SK-N-SH (cell line): ENCODE results near the gene CA10.

Experiments used
- CHD2 ChIP-seq: fragments of 150-350 bp; IDR thresholded peaks from 2 replicates; pipeline ENCODE4 v1.6.1; 2018; ENCODE audit warnings: low read length; ENCODE audit not compliant: partially characterized antibody
- EZH2phosphoT487 ChIP-seq: fragments of 200-600 bp; sonication (generic); IDR thresholded peaks from 2 replicates; pipeline ENCODE4 v1.6.1; 2017; ENCODE audit warnings: low read depth, mixed run types, mild to moderate bottlenecking, antibody characterized with exemption, moderate library complexity, borderline replicate concordance
- GATA2 ChIP-seq: sonication (generic); formaldehyde crosslinking; IDR thresholded peaks from 2 replicates; pipeline ENCODE4 v1.5.0; 2020; ENCODE audit warnings: mild to moderate bottlenecking, missing genetic modification reagents
- MXI1 ChIP-seq: IDR thresholded peaks from 2 replicates; pipeline ENCODE4 v1.6.1; 2012; ENCODE audit warnings: mild to moderate bottlenecking, low read depth, low read length, improper control_type of control experiment
- POLR2AphosphoS5 ChIP-seq: IDR thresholded peaks from 2 replicates; pipeline ENCODE4 v1.6.1; 2012; ENCODE audit warnings: low read depth, low read length
- RFX5 ChIP-seq: IDR thresholded peaks from 2 replicates; pipeline ENCODE4 v1.6.1; 2012; ENCODE audit warnings: mild to moderate bottlenecking, improper control_type of control experiment, low read length
- TCF12 ChIP-seq: IDR thresholded peaks from 2 replicates; pipeline ENCODE4 v1.4.0; 2012
- YY1 ChIP-seq: IDR thresholded peaks from 2 replicates; pipeline ENCODE4 v1.4.0; 2012; ENCODE audit warnings: low read depth, mild to moderate bottlenecking
- TF ChIP-seq, protein P1 (sequence below): fragments of 200-600 bp; sonication (generic); IDR thresholded peaks from 2 replicates; pipeline ENCODE4 v1.6.1; 2017; ENCODE audit warnings: antibody characterized with exemption, mild to moderate bottlenecking, moderate library complexity
- TF ChIP-seq, protein P2 (sequence below): fragments of 150-350 bp; IDR thresholded peaks from 2 replicates; pipeline ENCODE4 v1.6.1; 2016; ENCODE audit warnings: mild to moderate bottlenecking, low read depth, low read length
- TF ChIP-seq, protein P3 (sequence below): IDR thresholded peaks from 2 replicates; pipeline ENCODE4 v1.6.1; 2012; ENCODE audit warnings: mild to moderate bottlenecking, low read depth, low read length, moderate library complexity
- TF ChIP-seq, protein P4 (sequence below): IDR thresholded peaks from 2 replicates; pipeline ENCODE4 v1.4.0; 2012; ENCODE audit warnings: low read depth

DNA sequence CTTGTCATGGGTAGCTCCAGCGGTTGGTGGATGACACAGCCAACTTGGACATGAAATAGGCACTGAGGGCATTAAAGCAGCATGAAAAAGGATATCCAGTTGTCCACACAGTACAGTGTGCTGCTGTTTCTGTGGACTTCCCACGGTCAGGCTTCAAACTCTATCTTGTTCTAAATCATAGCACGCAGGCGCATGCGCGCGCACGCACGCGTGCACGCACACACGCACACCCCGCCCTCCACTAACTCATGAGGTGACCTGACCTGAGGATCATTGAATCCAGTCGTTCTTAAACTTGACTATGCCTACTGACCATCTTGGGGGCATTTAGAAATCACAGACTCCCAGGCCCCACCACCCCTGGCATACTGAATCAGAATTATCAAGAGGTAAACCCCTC, 361.4 kb downstream of the CA10 start:
- TF ChIP-seq, protein P1, sequence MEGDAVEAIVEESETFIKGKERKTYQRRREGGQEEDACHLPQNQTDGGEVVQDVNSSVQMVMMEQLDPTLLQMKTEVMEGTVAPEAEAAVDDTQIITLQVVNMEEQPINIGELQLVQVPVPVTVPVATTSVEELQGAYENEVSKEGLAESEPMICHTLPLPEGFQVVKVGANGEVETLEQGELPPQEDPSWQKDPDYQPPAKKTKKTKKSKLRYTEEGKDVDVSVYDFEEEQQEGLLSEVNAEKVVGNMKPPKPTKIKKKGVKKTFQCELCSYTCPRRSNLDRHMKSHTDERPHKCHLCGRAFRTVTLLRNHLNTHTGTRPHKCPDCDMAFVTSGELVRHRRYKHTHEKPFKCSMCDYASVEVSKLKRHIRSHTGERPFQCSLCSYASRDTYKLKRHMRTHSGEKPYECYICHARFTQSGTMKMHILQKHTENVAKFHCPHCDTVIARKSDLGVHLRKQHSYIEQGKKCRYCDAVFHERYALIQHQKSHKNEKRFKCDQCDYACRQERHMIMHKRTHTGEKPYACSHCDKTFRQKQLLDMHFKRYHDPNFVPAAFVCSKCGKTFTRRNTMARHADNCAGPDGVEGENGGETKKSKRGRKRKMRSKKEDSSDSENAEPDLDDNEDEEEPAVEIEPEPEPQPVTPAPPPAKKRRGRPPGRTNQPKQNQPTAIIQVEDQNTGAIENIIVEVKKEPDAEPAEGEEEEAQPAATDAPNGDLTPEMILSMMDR: no peak
- TF ChIP-seq POLR2AphosphoS5 (no peak), GATA2 (no peak), EZH2phosphoT487 (no peak), YY1 (no peak), TCF12 (no peak), MXI1 (no peak), RFX5 (no peak), CHD2 (no peak)
- TF ChIP-seq, protein P2, sequence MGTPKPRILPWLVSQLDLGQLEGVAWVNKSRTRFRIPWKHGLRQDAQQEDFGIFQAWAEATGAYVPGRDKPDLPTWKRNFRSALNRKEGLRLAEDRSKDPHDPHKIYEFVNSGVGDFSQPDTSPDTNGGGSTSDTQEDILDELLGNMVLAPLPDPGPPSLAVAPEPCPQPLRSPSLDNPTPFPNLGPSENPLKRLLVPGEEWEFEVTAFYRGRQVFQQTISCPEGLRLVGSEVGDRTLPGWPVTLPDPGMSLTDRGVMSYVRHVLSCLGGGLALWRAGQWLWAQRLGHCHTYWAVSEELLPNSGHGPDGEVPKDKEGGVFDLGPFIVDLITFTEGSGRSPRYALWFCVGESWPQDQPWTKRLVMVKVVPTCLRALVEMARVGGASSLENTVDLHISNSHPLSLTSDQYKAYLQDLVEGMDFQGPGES: no peak
- TF ChIP-seq, protein P3, sequence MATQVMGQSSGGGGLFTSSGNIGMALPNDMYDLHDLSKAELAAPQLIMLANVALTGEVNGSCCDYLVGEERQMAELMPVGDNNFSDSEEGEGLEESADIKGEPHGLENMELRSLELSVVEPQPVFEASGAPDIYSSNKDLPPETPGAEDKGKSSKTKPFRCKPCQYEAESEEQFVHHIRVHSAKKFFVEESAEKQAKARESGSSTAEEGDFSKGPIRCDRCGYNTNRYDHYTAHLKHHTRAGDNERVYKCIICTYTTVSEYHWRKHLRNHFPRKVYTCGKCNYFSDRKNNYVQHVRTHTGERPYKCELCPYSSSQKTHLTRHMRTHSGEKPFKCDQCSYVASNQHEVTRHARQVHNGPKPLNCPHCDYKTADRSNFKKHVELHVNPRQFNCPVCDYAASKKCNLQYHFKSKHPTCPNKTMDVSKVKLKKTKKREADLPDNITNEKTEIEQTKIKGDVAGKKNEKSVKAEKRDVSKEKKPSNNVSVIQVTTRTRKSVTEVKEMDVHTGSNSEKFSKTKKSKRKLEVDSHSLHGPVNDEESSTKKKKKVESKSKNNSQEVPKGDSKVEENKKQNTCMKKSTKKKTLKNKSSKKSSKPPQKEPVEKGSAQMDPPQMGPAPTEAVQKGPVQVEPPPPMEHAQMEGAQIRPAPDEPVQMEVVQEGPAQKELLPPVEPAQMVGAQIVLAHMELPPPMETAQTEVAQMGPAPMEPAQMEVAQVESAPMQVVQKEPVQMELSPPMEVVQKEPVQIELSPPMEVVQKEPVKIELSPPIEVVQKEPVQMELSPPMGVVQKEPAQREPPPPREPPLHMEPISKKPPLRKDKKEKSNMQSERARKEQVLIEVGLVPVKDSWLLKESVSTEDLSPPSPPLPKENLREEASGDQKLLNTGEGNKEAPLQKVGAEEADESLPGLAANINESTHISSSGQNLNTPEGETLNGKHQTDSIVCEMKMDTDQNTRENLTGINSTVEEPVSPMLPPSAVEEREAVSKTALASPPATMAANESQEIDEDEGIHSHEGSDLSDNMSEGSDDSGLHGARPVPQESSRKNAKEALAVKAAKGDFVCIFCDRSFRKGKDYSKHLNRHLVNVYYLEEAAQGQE: no peak
- TF ChIP-seq, protein P4, sequence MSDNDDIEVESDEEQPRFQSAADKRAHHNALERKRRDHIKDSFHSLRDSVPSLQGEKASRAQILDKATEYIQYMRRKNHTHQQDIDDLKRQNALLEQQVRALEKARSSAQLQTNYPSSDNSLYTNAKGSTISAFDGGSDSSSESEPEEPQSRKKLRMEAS: no peak
